DOHH2 (cell line): Measurements from ENCODE around the gene ERC2.
"Not testable (repeated sequence)": the region's sequence is repeated elsewhere in the genome, so short reads cannot be mapped to it uniquely, and the experiment has no call there.

ENCODE experiments used
- H3F3A ChIP-seq: fragments of 200-600 bp; sonication (generic), shearing (Covaris generic); 2 replicates; pipeline ENCODE4 v1.6.0; 2016; ENCODE audit warnings: antibody characterized with exemption, mild to moderate bottlenecking; ENCODE audit not compliant: control insufficient read depth, insufficient read depth
- H3K27ac ChIP-seq: fragments of 200-600 bp; sonication (generic); 2 replicates; pipeline ENCODE4 v1.5.1; 2014; ENCODE audit warnings: low read depth, mild to moderate bottlenecking, low read length, moderate library complexity
- H3K27me3 ChIP-seq: fragments of 200-600 bp; sonication (generic); 2 replicates; pipeline ENCODE4 v1.6.1; 2014; ENCODE audit warnings: mild to moderate bottlenecking, low read length, mixed read lengths; ENCODE audit not compliant: control insufficient read depth
- H3K36me3 ChIP-seq: fragments of 200-600 bp; sonication (generic); 2 replicates; pipeline ENCODE4 v1.6.1; 2014; ENCODE audit warnings: mild to moderate bottlenecking, low read length, moderate library complexity, mixed read lengths; ENCODE audit not compliant: control insufficient read depth
- H3K4me1 ChIP-seq: fragments of 200-600 bp; sonication (generic); 2 replicates; pipeline ENCODE4 v1.6.1; 2014; ENCODE audit warnings: mild to moderate bottlenecking, low read length, mixed read lengths; ENCODE audit not compliant: control insufficient read depth
- H3K4me2 ChIP-seq: fragments of 200-600 bp; sonication (generic); 2 replicates; pipeline ENCODE4 v1.6.0; 2014; ENCODE audit warnings: mild to moderate bottlenecking, low read length, moderate library complexity
- H3K4me3 ChIP-seq: fragments of 200-600 bp; sonication (generic); 2 replicates; pipeline ENCODE4 v1.5.1; 2014; ENCODE audit warnings: mild to moderate bottlenecking, low read length, mixed read lengths
- H3K79me2 ChIP-seq: fragments of 200-600 bp; sonication (generic); 2 replicates; pipeline ENCODE4 v1.6.1; 2014; ENCODE audit warnings: mild to moderate bottlenecking, low read length, mixed read lengths; ENCODE audit not compliant: control insufficient read depth
- H3K9me2 ChIP-seq: fragments of 200-600 bp; sonication (generic); replicated peaks from 2 replicates; pipeline ENCODE4 v1.6.1; 2014; ENCODE audit warnings: mild to moderate bottlenecking, low read length, mixed read lengths; ENCODE audit not compliant: control insufficient read depth
- H3K9me3 ChIP-seq: fragments of 200-600 bp; sonication (generic); 2 replicates; pipeline ENCODE4 v1.6.1; 2014; ENCODE audit warnings: antibody characterized with exemption, low read length, mixed read lengths; ENCODE audit not compliant: control insufficient read depth, insufficient read depth
- H4K20me1 ChIP-seq: fragments of 200-600 bp; sonication (generic); 2 replicates; pipeline ENCODE4 v1.6.0; 2014; ENCODE audit warnings: low read depth, mild to moderate bottlenecking, antibody characterized with exemption, low read length, moderate library complexity; ENCODE audit not compliant: control insufficient read depth, insufficient read depth
- CTCF ChIP-seq: fragments of 200-600 bp; sonication (generic); IDR thresholded peaks from one replicate; pipeline ENCODE4 v1.5.1; 2014; ENCODE audit warnings: antibody characterized with exemption, mild to moderate bottlenecking, low read depth, low read length; ENCODE audit not compliant: poor library complexity, severe bottlenecking
- EZH2phosphoT487 ChIP-seq: fragments of 200-600 bp; sonication (generic); IDR thresholded peaks from 2 replicates; pipeline ENCODE4 v1.6.1; 2017; ENCODE audit warnings: borderline replicate concordance, mild to moderate bottlenecking, antibody characterized with exemption, low read length, moderate library complexity, mixed read lengths

ERC2 gene

GRCh38 chr3:56081246-56081645, 387.0 kb downstream of the ERC2 start:
- Histone ChIP-seq H3K79me2 (no peaks in the 10 kb centered on the region), H3K4me2 (no peak overlapping the region), H3K4me1 (no peaks in the 10 kb centered on the region), H3K36me3 (no peaks in the 10 kb centered on the region), H3K9me3 (no peaks in the 10 kb centered on the region), H3K9me2 (no peaks in the 10 kb centered on the region), H4K20me1 (no peaks in the 10 kb centered on the region), H3F3A (no peaks in the 10 kb centered on the region), H3K4me3 (no peak overlapping the region), H3K27me3 (no peaks in the 10 kb centered on the region), H3K27ac (no peak overlapping the region)
- TF ChIP-seq EZH2phosphoT487 (no peak), CTCF (no peak)

GRCh38 chr3:56076746-56077145, 391.5 kb downstream of the ERC2 start:
- Histone ChIP-seq H3K79me2 (no peaks in the 10 kb centered on the region), H3K9me2 (no peaks in the 10 kb centered on the region), H3K4me1 (no peaks in the 10 kb centered on the region), H3K9me3 (no peaks in the 10 kb centered on the region), H4K20me1 (no peaks in the 10 kb centered on the region), H3K27ac (no peak overlapping the region), H3K27me3 (no peaks in the 10 kb centered on the region), H3F3A (no peaks in the 10 kb centered on the region), H3K36me3 (no peaks in the 10 kb centered on the region), H3K4me2 (no peak overlapping the region), H3K4me3 (no peak overlapping the region)
- TF ChIP-seq CTCF (no peak), EZH2phosphoT487 (no peak)

- no peak overlapping the region for H3K4me2 ChIP-seq
- TF ChIP-seq EZH2phosphoT487, result no peak
- no peak for TF ChIP-seq CTCF
- no peak overlapping the region for H3K27ac ChIP-seq
- H3K79me2 ChIP-seq, result no peaks in the 10 kb centered on the region
- H3K9me3 ChIP-seq, result no peaks in the 10 kb centered on the region
- no peaks in the 10 kb centered on the region for H3K9me2 ChIP-seq
- H4K20me1 ChIP-seq, result no peaks in the 10 kb centered on the region
- no peaks in the 10 kb centered on the region for H3F3A ChIP-seq
- no peaks in the 10 kb centered on the region for H3K4me1 ChIP-seq
- no peaks in the 10 kb centered on the region for H3K27me3 ChIP-seq
- H3K36me3 ChIP-seq, result no peaks in the 10 kb centered on the region
- no peak overlapping the region for H3K4me3 ChIP-seq
These were observed 393.2 kb downstream of the ERC2 start for GRCh38 chr3:56075089-56075488.

- TF ChIP-seq EZH2phosphoT487 (no peak), CTCF (no peak)
- no peak overlapping the region for H3K4me3 ChIP-seq
- no peaks in the 10 kb centered on the region for H3K79me2 ChIP-seq
- no peaks in the 10 kb centered on the region for H3K4me1 ChIP-seq
- no peaks in the 10 kb centered on the region for H3K9me2 ChIP-seq
- H3F3A ChIP-seq, result no peaks in the 10 kb centered on the region
- no peaks in the 10 kb centered on the region for H3K9me3 ChIP-seq
- H4K20me1 ChIP-seq, result no peaks in the 10 kb centered on the region
- no peak overlapping the region for H3K4me2 ChIP-seq
- H3K27ac ChIP-seq, result no peak overlapping the region
- no peaks in the 10 kb centered on the region for H3K27me3 ChIP-seq
- no peaks in the 10 kb centered on the region for H3K36me3 ChIP-seq
These were observed 398.5 kb downstream of the ERC2 start for GRCh38 chr3:56069766-56070165.

- H3K4me3 ChIP-seq, H3K9me2 ChIP-seq, H4K20me1 ChIP-seq, H3K27ac ChIP-seq, H3K4me1 ChIP-seq, H3K4me2 ChIP-seq, H3K79me2 ChIP-seq, H3K36me3 ChIP-seq, H3F3A ChIP-seq, H3K9me3 ChIP-seq, H3K27me3 ChIP-seq: not testable (repeated sequence)
These were observed 401.9 kb downstream of the ERC2 start for GRCh38 chr3:56066405-56066804.
